ENCODE measurements around the gene WDR46. TPM values are rescaled to one million over a fixed set of nuclear protein-coding genes. Genes with fewer than 3 reads are reported as not detected.

Gene WDR46
- total RNA-seq, 1 experiment from 2014 or later = 90.6 TPM

GRCh38 chr6:33259032-33259431 is 30.0 kb downstream of the WDR46 start:
- H3K4me2 ChIP-seq (ENCODE audit: low read length) = peak overlapping the region; percentile 68
- TF ChIP-seq JUND (IDR thresholded peaks at IDR 0.05) = peak; percentile 51; the same call in 1 of the 2 replicates
- no peak for TF ChIP-seq POLR2AphosphoS5 (IDR thresholded peaks at IDR 0.05; ENCODE audit: low read depth, low read length)
- peak; percentile 15 for TF ChIP-seq YY1 (IDR thresholded peaks at IDR 0.05; ENCODE audit: extremely low read depth, insufficient replicate concordance, low read depth, low read length)
- TF ChIP-seq FOSL1 (IDR thresholded peaks at IDR 0.05; ENCODE audit: low read depth) = 0 out of 2 replicates have a peak, but pooled peaks have one; percentile 19
- peak; percentile 39 for ATAC-seq
- peak overlapping the region; percentile 33; the same call in 1 of the 2 replicates for H3K9ac ChIP-seq (ENCODE audit: low read length)
- CTCF ChIA-PET = interaction anchor here (5.1 kb wide), 1 partner anchor 11 kb away, joined by 33 read pairs; no protein-coding TSS in a partner anchor
- H3K4me1 ChIP-seq (ENCODE audit: control insufficient read depth in 1 of 2, insufficient read depth in 2 of 2, low read length in 2 of 2) = peaks cover 47 to 68% of the 10 kb centered on the region in 2 experiments
- peak overlapping the region in 1 of 2 experiments; percentile 27; a peak in 2 of 4 replicates for H3K4me3 ChIP-seq (replicated peaks in 1 of 2; ENCODE audit: low read depth in 1 of 2, low read length in 2 of 2)
- intact Hi-C loops (cut with micrococcal nuclease) = no loop called here
- POLR2A ChIA-PET = interaction anchor here (1.0 to 4.5 kb wide), 3 partner anchors 9 to 13 kb away, joined by 4 to 19 read pairs (median 5); partner anchors contain the start of genes RPS18 and VPS52
- H3K9me2 ChIP-seq (ENCODE audit: insufficient read depth) = no peaks in the 10 kb centered on the region
- H4K20me1 ChIP-seq (ENCODE audit: insufficient read depth) = no peaks in the 10 kb centered on the region
- no peak for DNase-seq (ENCODE audit: low read depth, low spot score)
- no peaks in the 10 kb centered on the region for H3K27me3 ChIP-seq (ENCODE audit: insufficient read depth, low read length)
- BruUV-seq (replicated peaks) = no TSS peak
- no peaks in the 10 kb centered on the region for H3K9me3 ChIP-seq (ENCODE audit: control insufficient read depth in 1 of 2, insufficient read depth in 1 of 2, low read depth in 1 of 2, low read length in 2 of 2)
- H2AFZ ChIP-seq (ENCODE audit: low read depth, low read length, poor library complexity, severe bottlenecking) = no peak overlapping the region
- H3K27ac ChIP-seq (ENCODE audit: low read depth, low read length) = peak overlapping the region; percentile 40
- RAD21 ChIA-PET (ENCODE audit: low non-redundant PET in 1 of 2, low total read pairs in 2 of 2, uncharacterized antibody in 2 of 2, unreplicated experiment in 2 of 2) = no interaction called here
- peaks cover 0 to 8% of the 10 kb centered on the region in 2 experiments; a peak in 2 of 4 replicates for H3K36me3 ChIP-seq (ENCODE audit: control insufficient read depth in 1 of 2, insufficient read depth in 2 of 2, low read length in 2 of 2)
- no peaks in the 10 kb centered on the region for H3K79me2 ChIP-seq (ENCODE audit: insufficient read depth, low read length)

DNA sequence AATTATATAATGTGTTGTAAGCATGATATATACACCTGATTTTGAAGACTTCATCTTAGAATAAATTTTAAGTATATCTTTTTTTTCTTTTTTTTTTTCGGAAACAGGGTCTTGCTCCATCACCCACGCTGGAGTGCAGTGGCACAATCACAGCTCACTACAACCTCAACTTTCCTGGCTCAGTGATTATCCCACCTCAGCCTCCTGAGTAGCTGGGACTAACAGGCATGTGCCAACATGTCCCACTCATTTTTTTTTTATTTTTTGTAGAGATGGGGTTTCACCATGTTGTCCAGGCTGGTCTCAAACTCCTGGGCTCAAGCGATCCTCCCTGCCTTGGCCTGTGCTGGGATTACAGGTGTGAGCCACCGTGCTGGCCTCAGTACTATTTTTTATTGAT is 34.4 kb downstream of the WDR46 start:
- no peak for ATAC-seq
- Histone ChIP-seq H3K9me3 (ENCODE audit: control insufficient read depth in 1 of 2, insufficient read depth in 1 of 2, low read depth in 1 of 2, low read length in 2 of 2) (no peaks in the 10 kb centered on the region), H3K27me3 (ENCODE audit: insufficient read depth, low read length) (no peaks in the 10 kb centered on the region), H3K27ac (ENCODE audit: low read depth, low read length) (no peak overlapping the region), H3K4me3 (replicated peaks in 1 of 2; ENCODE audit: low read depth in 1 of 2, low read length in 2 of 2) (no peak overlapping the region), H3K9me2 (ENCODE audit: insufficient read depth) (no peaks in the 10 kb centered on the region), H3K36me3 (ENCODE audit: control insufficient read depth in 1 of 2, insufficient read depth in 2 of 2, low read length in 2 of 2) (no peaks in the 10 kb centered on the region), H3K4me1 (ENCODE audit: control insufficient read depth in 1 of 2, insufficient read depth in 2 of 2, low read length in 2 of 2) (peaks cover 45 to 57% of the 10 kb centered on the region in 2 experiments), H2AFZ (ENCODE audit: low read depth, low read length, poor library complexity, severe bottlenecking) (no peak overlapping the region), H3K9ac (ENCODE audit: low read length) (no peak overlapping the region), H3K79me2 (ENCODE audit: insufficient read depth, low read length) (no peaks in the 10 kb centered on the region), H3K4me2 (ENCODE audit: low read length) (no peak overlapping the region), H4K20me1 (ENCODE audit: insufficient read depth) (no peaks in the 10 kb centered on the region)
- RAD21 ChIA-PET (ENCODE audit: low non-redundant PET in 1 of 2, low total read pairs in 2 of 2, uncharacterized antibody in 2 of 2, unreplicated experiment in 2 of 2) = interaction anchor here in 1 of 2 experiments (0.6 kb wide), 1 partner anchor 393 kb away, joined by 7 read pairs; no protein-coding TSS in a partner anchor
- CTCF ChIA-PET = interaction anchor here (1.4 kb wide), 1 partner anchor 17 kb away, joined by 5 read pairs; the partner anchor contains the start of genes RPS18 and VPS52
- DNase-seq (ENCODE audit: low read depth, low spot score) = no peak
- POLR2A ChIA-PET = interaction anchor here (0.9 to 1.4 kb wide), 4 partner anchors 17 to 283 kb away, joined by 3 to 6 read pairs (median 5); partner anchors contain the start of genes B3GALT4, RPS18 and VPS52
- intact Hi-C loops (cut with micrococcal nuclease) = no loop called here
- BruUV-seq (replicated peaks) = no TSS peak
- no peak for TF ChIP-seq EZH2 (IDR thresholded peaks at IDR 0.05)
- TF ChIP-seq JUND (IDR thresholded peaks at IDR 0.05) = no peak
- no peak for TF ChIP-seq ZBTB33 (IDR thresholded peaks at IDR 0.05; ENCODE audit: extremely low read depth, insufficient replicate concordance, low read length)
- no peak for TF ChIP-seq SP1 (IDR thresholded peaks at IDR 0.05; ENCODE audit: low read depth)
- TF ChIP-seq ZNF274 (IDR thresholded peaks at IDR 0.05; ENCODE audit: low read depth, low read length) = no peak
- TF ChIP-seq ELF1 (IDR thresholded peaks at IDR 0.05; ENCODE audit: borderline replicate concordance, low read depth) = no peak
- no peak for TF ChIP-seq EZH2phosphoT487 (IDR thresholded peaks at IDR 0.05; ENCODE audit: borderline replicate concordance)
- TF ChIP-seq ATF3 (IDR thresholded peaks at IDR 0.05) = no peak
- no peak for TF ChIP-seq RAD21 (IDR thresholded peaks at IDR 0.05; ENCODE audit: low read depth)
- TF ChIP-seq CEBPB (IDR thresholded peaks at IDR 0.05; ENCODE audit: low read depth) = no peak

Measured in HCT116 (cell line).